Stimulated activated CD8-positive, alpha-beta memory T cell treated with anti-CD3 and anti-CD28 coated beads, Interleukin-4, amount 100 ng/mL, for 24 hours (primary cell): ENCODE data around the gene BHLHE23.
A peak's percentile ranks its signal among the peaks of the same experiment; 100 is the strongest.

Experiments
- DNase-seq: peaks from one replicate; pipeline ENCODE4 v3.0.0-alpha.2; 2020; ENCODE audit warnings: low read depth

BHLHE23 gene

GRCh38 chr20:63025534-63026331, 19.0 kb upstream of the BHLHE23 start:
- DNase-seq: no peak

GRCh38 chr20:63024573-63025392, 18.0 kb upstream of the BHLHE23 start:
- DNase-seq: no peak

GRCh38 chr20:63023936-63024571, 17.3 kb upstream of the BHLHE23 start:
- DNase-seq: no peak

- no peak for DNase-seq
These were observed 16.5 kb upstream of the BHLHE23 start for GRCh38 chr20:63023071-63023935.

GRCh38 chr20:63022501-63022900, 15.7 kb upstream of the BHLHE23 start:
- DNase-seq: no peak

GRCh38 chr20:63021356-63022321, 14.9 kb upstream of the BHLHE23 start:
- DNase-seq: no peak

- no peak for DNase-seq
These were observed 13.9 kb upstream of the BHLHE23 start for GRCh38 chr20:63020681-63021080.

GRCh38 chr20:63017826-63018411, 11.2 kb upstream of the BHLHE23 start:
- DNase-seq: no peak

- no peak for DNase-seq
These were observed 10.5 kb upstream of the BHLHE23 start for GRCh38 chr20:63017076-63017825.

GRCh38 chr20:63016514-63017075, 9.8 kb upstream of the BHLHE23 start:
- no peak for DNase-seq

- DNase-seq: no peak
These were observed 9.0 kb upstream of the BHLHE23 start for GRCh38 chr20:63015662-63016361.

- no peak for DNase-seq
These were observed 8.4 kb upstream of the BHLHE23 start for GRCh38 chr20:63015147-63015661.

- no peak for DNase-seq
These were observed 7.9 kb upstream of the BHLHE23 start for GRCh38 chr20:63014710-63015109.

GRCh38 chr20:63014287-63014686, 7.5 kb upstream of the BHLHE23 start:
- no peak for DNase-seq

- no peak for DNase-seq
These were observed 6.4 kb upstream of the BHLHE23 start for GRCh38 chr20:63013207-63013606.

GRCh38 chr20:63011798-63012197, 5.0 kb upstream of the BHLHE23 start:
- DNase-seq: no peak

GRCh38 chr20:63009988-63010769, 3.4 kb upstream of the BHLHE23 start:
- peak; percentile 49 for DNase-seq
